Aorta (tissue), 5 donors: ENCODE results near the gene HPSE2. TPM values are rescaled to one million over a fixed set of nuclear protein-coding genes. Genes with fewer than 3 reads are reported as not detected.

Experiments used
- ATAC-seq: fragments of 200-7000 bp; cut with Tn5 transposase; one replicate; pipeline ENCODE4 v1.9.1; 2022; ENCODE audit warnings: moderate library complexity; ENCODE audit not compliant: low FRiP score
- DNase-seq, 2 donors: peaks; one replicate each; pipeline ENCODE4 v3.0.0-alpha.2; 2020
- H3K27ac ChIP-seq, 2 donors: one replicate each; pipeline ENCODE4 v1.5.1; 2013; ENCODE audit warnings: low read length in 2 of 2, mild to moderate bottlenecking in 2 of 2, moderate library complexity in 2 of 2, control low read depth in 1 of 2, inconsistent platforms in 1 of 2, low read depth in 1 of 2
- H3K27me3 ChIP-seq, 2 donors: one replicate each; pipeline ENCODE4 v1.6.1; 2013; ENCODE audit warnings: control low read depth in 1 of 2, low read length in 1 of 2, mild to moderate bottlenecking in 1 of 2, moderate library complexity in 1 of 2; ENCODE audit not compliant: insufficient read depth in 2 of 2, control insufficient read depth in 1 of 2
- H3K36me3 ChIP-seq, 2 donors: one replicate each; pipeline ENCODE4 v1.6.1; 2013; ENCODE audit warnings: control low read depth in 1 of 2, low read length in 1 of 2, mild to moderate bottlenecking in 1 of 2; ENCODE audit not compliant: insufficient read depth in 2 of 2, control insufficient read depth in 1 of 2
- H3K4me1 ChIP-seq, 2 donors: one replicate each; pipeline ENCODE4 v1.6.1; 2013; ENCODE audit warnings: low read length in 2 of 2, control low read depth in 1 of 2, mild to moderate bottlenecking in 1 of 2, moderate library complexity in 1 of 2; ENCODE audit not compliant: insufficient read depth in 2 of 2, control insufficient read depth in 1 of 2
- H3K4me3 ChIP-seq, 2 donors: one replicate each; pipeline ENCODE4 v1.5.1; 2013; ENCODE audit warnings: low read length in 2 of 2, control low read depth in 1 of 2, mild to moderate bottlenecking in 1 of 2
- H3K9me3 ChIP-seq: one replicate; pipeline ENCODE4 v1.6.1; 2013; ENCODE audit warnings: mild to moderate bottlenecking, low read length; ENCODE audit not compliant: control insufficient read depth
- WGBS, 2 donors: extraction: QIAGEN DNeasy Blood & Tissue Kit; methylation state at CpG; one replicate each; pipeline ENCODE4 v1.1.7; 2013; 5-methylcytosine and 5-hydroxymethylcytosine counted together
- intact Hi-C, 2 donors: fragments of 100-400 bp; cut with DNase I; formaldehyde crosslinking; loops; one replicate each; pipeline versions ENCODE4 v1.14.2 to v1.15.0; 2022
- polyA plus RNA-seq, 2 donors: library from polyadenylated mRNA; stranded (reverse); fragments of 200-250 nt; gene quantifications; one replicate each; pipeline ENCODE4 v1.2.3, GENCODE V29; 2013
- total RNA-seq, 2 donors: library from RNA; stranded (reverse); fragmentation: NEBNext Ultra II Directional; extraction: Animal tissue kit (Norgen Biotek cat#: 25700); gene quantifications; one replicate each; pipeline ENCODE4 v1.2.1, GENCODE V29; 2021
- donor health status: healthy with polysubstance abuse.
- donor health status: Bipolar disorder and iron deficiency.
- donor health status: DM: no; HTN: no; CAD: no.
- donor health status: DM: no; HTN: no; CAD: no.
- donor health status: DM: yes; HTN: yes; CAD: no.

HPSE2 gene
- total and polyA plus RNA-seq, 4 donors = 1.2 to 22.0 (median 4.8) TPM

DNA sequence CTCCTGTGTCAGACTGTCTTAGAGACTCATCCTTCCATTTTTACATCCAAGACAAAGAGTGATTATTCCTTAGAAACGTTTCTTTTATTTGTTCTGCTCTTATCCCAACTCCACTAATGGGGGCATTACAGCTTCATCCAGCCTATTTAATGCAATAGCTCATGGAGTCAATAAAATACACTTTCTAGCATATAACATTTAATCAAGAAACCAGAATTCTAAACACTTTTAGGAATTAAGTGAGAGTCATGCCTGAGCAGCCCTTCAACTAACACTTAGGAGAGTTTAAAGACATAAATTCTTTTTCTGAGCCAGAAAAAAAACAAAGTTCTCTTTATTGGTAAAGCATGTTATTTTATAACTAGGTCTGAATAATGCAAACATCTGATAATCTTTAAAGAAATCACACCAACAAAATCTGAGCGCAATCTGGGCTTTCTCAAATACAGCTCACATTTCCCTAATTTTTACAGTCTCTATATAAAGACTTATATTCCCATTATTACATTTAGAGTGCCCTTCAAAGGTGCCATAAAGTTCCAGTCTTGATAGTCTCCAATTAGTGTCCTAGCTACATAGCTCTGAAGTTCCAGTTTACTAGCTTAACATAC is 427.3 kb downstream of the HPSE2 start:
- intact Hi-C loops = no loop called here
- ATAC-seq (no peak), DNase-seq (no peak)
- Histone ChIP-seq H3K36me3 (no peaks in the 10 kb centered on the region), H3K4me1 (no peaks in the 10 kb centered on the region), H3K9me3 (no peaks in the 10 kb centered on the region), H3K27ac (no peak overlapping the region), H3K4me3 (no peak overlapping the region), H3K27me3 (no peaks in the 10 kb centered on the region)
- WGBS, 2 donors = 54 to 56% methylated on average over 2 of the region's 2 CpGs

- no peaks in the 10 kb centered on the region for H3K36me3 ChIP-seq
- H3K27me3 ChIP-seq = no peaks in the 10 kb centered on the region
- no peaks in the 10 kb centered on the region for H3K9me3 ChIP-seq
- no peak overlapping the region for H3K4me3 ChIP-seq
- DNase-seq = no peak
- no peak overlapping the region for H3K27ac ChIP-seq
- intact Hi-C loops = no loop called here
- no peaks in the 10 kb centered on the region for H3K4me1 ChIP-seq
- no peak for ATAC-seq
These were observed 435.4 kb downstream of the HPSE2 start for GRCh38 chr10:98800263-98800662.

GRCh38 chr10:98795467-98795866 is 440.2 kb downstream of the HPSE2 start:
- ATAC-seq = peak; percentile 41
- Histone ChIP-seq H3K9me3 (no peaks in the 10 kb centered on the region), H3K4me1 (no peaks in the 10 kb centered on the region), H3K4me3 (no peak overlapping the region), H3K27me3 (no peaks in the 10 kb centered on the region), H3K36me3 (no peaks in the 10 kb centered on the region), H3K27ac (no peak overlapping the region)
- intact Hi-C loops = loop anchor here in 1 of 2 donors (10.0 kb wide), 1 partner anchor 449 kb away; no protein-coding TSS in a partner anchor
- WGBS, 2 donors = 92 to 94% methylated on average over 2 of the region's 2 CpGs
- DNase-seq = no peak

GRCh38 chr10:98790817-98791216 is 444.8 kb downstream of the HPSE2 start:
- ATAC-seq (no peak), DNase-seq (no peak)
- Histone ChIP-seq H3K27me3 (no peaks in the 10 kb centered on the region), H3K9me3 (no peaks in the 10 kb centered on the region), H3K36me3 (no peaks in the 10 kb centered on the region), H3K4me1 (no peaks in the 10 kb centered on the region), H3K4me3 (no peak overlapping the region), H3K27ac (no peak overlapping the region)
- intact Hi-C loops = loop anchor here (5.0 to 10.0 kb wide), 3 partner anchors 381 to 456 kb away; no protein-coding TSS in a partner anchor

- intact Hi-C loops = no loop called here
- 87 to 90% methylated on average over 3 of the region's 3 CpGs for WGBS, 2 donors
- Histone ChIP-seq H3K27me3 (no peaks in the 10 kb centered on the region), H3K27ac (no peak overlapping the region), H3K4me3 (no peak overlapping the region), H3K36me3 (no peaks in the 10 kb centered on the region), H3K9me3 (no peaks in the 10 kb centered on the region), H3K4me1 (peaks cover 0 to 2% of the 10 kb centered on the region in 2 donors)
- ATAC-seq = no peak
- DNase-seq = no peak
These were observed 457.3 kb downstream of the HPSE2 start for GRCh38 chr10:98778277-98778759.

GRCh38 chr10:98758463-98758862 is 477.2 kb downstream of the HPSE2 start:
- Histone ChIP-seq H3K4me3 (no peak overlapping the region), H3K27me3 (no peaks in the 10 kb centered on the region), H3K36me3 (no peaks in the 10 kb centered on the region), H3K4me1 (no peaks in the 10 kb centered on the region), H3K27ac (no peak overlapping the region), H3K9me3 (no peaks in the 10 kb centered on the region)
- intact Hi-C loops = no loop called here
- 56 to 57% methylated on average over 3 of the region's 3 CpGs for WGBS, 2 donors
- DNase-seq = no peak
- ATAC-seq = no peak

- ATAC-seq (no peak), DNase-seq (no peak)
- no peak overlapping the region for H3K4me3 ChIP-seq
- no peaks in the 10 kb centered on the region for H3K4me1 ChIP-seq
- no peaks in the 10 kb centered on the region for H3K36me3 ChIP-seq
- WGBS, 2 donors = 54 to 58% methylated on average over 1 of the region's 1 CpG
- intact Hi-C loops = no loop called here
- no peaks in the 10 kb centered on the region for H3K27me3 ChIP-seq
- H3K9me3 ChIP-seq = no peaks in the 10 kb centered on the region
- no peak overlapping the region for H3K27ac ChIP-seq
These were observed 487.4 kb downstream of the HPSE2 start for GRCh38 chr10:98748298-98748697.

DNA sequence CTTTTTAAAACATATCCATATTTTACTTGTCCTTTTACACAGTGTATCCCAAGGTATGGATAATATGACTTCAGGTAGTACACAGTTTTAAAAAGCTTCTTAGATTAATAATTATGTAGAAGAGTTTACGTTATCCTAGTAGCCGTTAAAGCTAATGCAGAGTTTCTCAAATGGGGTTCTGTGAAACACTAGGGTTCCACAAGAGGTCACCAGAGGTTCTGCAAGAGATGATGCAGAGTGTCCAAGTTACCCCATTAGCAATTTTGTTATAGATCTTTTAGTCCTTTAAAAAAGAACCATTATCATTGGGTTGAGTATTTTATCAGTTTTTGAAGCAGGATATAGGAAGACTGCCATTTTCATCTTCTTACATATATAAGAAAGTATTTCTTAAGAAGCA is 490.0 kb downstream of the HPSE2 start:
- ATAC-seq (no peak), DNase-seq (no peak)
- Histone ChIP-seq H3K27me3 (no peaks in the 10 kb centered on the region), H3K9me3 (no peaks in the 10 kb centered on the region), H3K36me3 (no peaks in the 10 kb centered on the region), H3K4me1 (no peaks in the 10 kb centered on the region), H3K27ac (no peak overlapping the region), H3K4me3 (no peak overlapping the region)
- WGBS, 2 donors = 92 to 97% methylated on average over 2 of the region's 2 CpGs
- intact Hi-C loops = no loop called here

DNA sequence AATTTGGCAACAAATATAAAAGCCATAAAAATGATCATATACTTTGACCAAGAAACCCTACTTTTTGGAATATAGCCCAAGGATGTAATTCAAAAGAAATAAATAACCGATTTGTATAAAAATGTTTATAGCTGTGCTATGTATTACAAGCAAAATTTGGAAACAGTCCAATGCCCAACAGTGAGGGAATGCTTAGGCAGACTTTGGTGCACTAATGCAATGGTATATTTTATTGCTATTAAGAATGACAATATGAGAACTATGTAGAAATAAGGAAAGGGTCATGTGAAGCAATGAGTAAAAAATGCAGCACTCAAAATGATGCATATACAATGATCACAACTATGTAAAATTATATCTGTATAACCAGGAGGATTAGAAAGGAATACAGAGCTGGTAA is 515.1 kb downstream of the HPSE2 start:
- 68 to 82% methylated on average over 1 of the region's 1 CpG for WGBS, 2 donors
- Histone ChIP-seq H3K27ac (no peak overlapping the region), H3K27me3 (no peaks in the 10 kb centered on the region), H3K4me1 (no peaks in the 10 kb centered on the region), H3K9me3 (no peaks in the 10 kb centered on the region), H3K36me3 (no peaks in the 10 kb centered on the region), H3K4me3 (no peak overlapping the region)
- intact Hi-C loops = no loop called here
- ATAC-seq (no peak), DNase-seq (no peak)
